ENCODE results near the gene DNAI1.

Gene DNAI1

DNA sequence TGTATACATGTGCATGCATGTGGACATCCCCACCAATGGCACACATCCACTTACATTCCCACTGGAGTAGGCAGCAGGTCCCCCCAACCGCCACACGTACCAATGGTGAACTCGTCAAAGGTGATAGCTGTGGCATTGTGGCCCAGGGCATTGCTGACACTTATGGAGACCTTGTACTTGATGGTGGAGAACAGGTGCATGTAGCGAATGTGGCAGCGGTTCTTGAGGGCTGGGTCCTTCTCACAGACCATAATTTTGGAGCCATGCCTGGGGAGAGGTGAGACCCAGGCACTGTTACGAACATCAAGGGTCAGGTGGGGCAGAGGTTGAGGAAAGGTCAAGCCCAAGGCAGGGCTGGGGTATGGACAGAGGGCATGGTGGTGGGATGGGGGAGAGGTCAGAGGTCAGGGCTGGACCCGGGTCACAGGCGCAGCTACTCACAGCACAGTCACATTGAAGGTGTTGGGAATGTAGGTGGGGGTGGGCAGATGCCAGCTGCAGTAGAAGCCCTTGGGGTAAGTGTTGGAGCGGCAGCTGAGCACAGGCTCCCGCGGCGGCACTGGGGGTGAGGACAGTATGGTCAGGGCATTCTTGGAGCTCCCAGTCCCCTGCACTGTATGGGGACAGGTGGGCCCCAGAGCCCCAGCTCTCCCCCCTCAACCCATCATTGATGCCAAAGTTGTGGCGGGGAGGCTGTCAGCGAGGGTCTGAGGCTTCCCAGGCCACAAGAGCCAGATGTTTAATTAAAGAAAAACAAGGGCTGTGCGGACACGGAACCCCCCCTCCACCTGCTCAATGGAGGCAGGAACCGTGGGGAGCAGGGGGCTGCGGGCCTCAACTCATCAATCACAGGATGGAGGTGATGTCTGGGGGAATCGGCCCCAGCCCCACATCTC, 99.1 kb downstream of the DNAI1 start:
- no peak for DNase-seq (ENCODE audit: low read depth in 2 of 2)

DNA sequence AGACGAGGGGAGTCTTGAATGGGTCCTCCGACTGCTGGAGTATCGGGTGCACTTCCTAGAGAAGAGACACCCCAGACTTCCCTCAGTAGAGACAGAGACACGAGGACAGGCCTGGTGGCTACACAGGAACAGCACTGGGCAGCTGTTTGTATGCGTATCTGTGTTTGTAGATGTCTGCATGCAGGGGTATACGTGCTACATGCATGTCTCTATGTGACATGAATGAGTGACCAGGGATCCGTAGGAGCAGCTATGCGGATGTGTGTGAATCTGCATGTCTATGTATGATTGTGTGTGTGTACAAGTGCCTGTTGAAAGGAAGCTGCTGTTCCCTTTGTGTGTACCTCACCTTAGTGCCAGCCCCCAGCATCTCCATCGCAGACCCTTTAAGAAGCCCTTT, 99.8 kb downstream of the DNAI1 start:
- DNase-seq (ENCODE audit: low read depth in 2 of 2), result no peak

DNA sequence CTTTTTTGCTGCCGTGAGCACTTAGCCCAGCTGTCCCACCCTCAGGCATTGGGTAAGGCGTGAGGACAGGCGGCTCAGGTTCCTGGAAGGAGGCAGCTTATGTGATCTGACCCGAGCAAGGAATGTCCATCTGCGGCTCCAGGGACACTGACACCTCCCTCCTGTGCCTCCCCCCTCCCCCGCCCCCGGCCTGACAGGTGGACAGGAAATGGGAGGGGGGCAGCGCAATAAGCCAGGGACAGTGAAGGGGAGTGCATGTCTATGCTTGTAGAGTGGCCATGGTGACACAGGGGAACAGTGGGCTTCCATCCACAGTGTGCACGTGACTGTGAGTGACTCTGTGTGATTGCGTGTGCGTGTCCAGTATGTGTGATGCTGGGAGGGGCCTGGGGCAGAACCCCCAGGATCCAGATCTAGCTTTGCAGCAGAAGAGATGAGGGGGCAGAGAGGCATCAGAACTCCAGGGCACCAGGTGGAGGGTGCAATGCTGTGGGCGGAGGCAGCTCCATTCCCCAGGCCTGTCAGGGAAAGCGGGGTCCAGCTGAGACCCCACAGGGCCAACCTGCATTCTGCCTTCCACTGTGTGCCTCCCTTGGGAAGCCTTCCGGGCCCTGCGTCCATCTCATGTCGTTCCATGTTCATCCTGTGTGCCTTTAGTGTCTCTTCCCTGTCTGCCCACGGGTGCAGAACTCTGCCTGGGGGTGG, 100.5 kb downstream of the DNAI1 start:
- no peak for DNase-seq (ENCODE audit: low read depth in 2 of 2)

DNA sequence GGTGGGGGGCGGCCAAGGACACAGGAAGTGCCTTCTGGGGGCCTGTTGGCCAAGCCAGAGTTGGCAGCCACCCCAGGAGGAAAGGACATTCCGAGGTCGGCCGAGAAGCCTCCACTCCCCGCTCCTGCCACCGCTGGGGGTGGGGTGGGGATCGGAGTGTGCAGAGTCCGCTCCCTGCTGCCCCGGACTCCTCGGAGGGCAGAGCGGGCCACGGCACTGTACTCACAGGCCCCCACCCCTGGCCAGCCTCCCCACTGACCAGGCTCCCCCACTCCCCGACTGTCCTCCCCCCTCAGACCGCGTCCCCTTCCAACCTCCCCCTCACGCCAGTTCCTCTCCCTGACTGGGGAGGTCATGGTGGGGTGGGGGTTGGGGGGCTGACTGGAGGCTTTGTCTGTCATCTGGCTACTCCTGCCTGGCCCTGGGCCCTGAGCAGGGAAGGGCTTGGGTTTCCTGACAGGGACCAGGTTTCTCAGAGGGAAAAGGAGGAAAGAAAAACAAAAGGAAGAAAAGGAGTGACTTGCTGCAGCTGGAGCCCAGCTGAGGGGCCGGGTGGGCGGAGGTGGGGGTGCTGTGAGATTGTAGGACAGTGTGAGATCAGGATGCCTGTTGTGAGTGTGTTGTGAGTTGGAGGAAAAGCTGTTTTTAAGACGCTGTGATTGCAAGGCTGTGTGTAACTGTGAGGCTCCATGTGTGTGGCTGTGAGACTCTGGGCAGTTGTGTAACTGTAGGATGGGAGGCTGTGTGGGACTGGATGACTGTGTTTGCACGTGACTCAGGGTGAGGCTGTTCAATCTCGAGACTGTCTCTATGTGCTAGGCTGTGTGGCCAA, 101.2 kb downstream of the DNAI1 start:
- no peak for DNase-seq (ENCODE audit: low read depth in 2 of 2)

DNA sequence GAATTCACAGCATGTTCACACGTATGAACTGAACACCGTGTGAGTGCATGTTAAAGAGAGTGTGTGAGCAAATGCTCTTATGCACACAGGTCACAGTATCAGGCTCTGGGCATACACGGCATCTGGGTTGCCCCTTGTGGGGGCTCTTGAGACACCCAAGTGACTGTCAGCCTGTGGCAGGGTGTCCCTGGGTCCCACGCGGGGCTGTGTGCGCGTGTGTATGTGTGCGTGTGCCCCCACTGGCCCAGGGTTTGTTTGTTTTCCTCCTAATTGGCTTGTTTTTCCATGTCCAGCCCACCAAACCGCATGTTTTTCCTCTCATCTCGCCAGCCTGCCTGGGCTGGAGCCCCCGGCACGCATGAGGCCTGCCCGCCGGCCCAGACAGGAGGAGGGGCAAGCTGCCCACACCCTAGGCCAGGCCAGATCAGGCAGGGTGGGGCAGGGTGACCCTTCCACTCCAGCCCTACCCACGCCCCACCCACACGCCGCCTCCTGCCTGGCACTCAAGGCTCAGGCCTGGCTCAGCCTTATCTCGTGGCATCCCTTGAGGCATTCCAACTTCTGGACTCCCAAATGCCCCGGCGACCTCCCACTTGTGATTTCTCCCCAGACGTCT, 102.1 kb downstream of the DNAI1 start:
- DNase-seq (ENCODE audit: low read depth in 2 of 2), result no peak

DNA sequence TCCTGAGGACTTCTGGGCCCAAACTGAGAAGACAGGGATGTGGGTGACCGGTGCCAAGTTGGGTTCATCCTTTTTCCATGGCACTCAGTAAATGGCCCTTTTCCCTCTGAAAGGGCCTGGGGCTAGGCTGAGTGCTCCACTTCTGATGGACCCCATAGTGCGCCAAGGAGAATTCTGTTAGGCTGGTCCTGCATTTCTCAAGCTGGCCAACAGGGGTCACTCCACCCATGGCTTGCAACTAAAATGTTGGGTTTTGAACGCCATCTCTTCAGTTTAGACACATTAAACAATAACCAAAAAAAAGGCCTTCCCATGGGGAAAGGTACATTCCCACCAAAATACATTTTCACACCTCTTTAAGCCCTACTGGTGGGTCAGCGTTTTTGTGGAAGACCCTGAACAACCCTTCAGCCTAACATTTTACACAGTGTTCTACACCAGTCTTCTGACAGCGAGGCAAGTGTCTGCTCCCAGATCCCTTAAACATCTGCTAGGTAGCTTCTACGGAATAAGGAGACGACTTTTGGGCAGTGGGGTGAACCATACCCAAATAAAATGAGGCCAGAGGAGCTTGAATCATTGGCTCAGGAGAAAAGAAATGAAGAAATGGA, 103.6 kb downstream of the DNAI1 start:
- DNase-seq (ENCODE audit: low read depth in 2 of 2), result peak; percentile 15 to 57

DNA sequence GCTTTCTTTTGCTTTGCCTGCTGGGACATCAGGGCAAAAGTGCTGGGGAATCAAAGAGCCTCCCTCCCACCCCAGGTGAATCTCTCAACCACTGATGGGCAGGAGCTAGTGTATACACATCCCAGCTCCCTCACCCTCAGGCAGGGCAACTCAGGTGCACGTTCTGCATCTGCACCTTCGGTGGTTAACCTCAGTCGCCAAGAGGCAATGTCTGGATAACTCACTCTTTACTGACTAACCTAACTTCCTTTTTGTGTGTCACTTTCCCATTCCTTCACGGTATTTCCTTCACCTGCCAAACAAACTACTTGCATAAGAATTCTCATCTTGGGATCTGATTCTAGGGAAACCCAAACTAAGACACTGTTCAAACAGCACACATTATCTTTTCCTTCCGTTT, 104.7 kb downstream of the DNAI1 start:
- no peak for DNase-seq (ENCODE audit: low read depth in 2 of 2)

DNA sequence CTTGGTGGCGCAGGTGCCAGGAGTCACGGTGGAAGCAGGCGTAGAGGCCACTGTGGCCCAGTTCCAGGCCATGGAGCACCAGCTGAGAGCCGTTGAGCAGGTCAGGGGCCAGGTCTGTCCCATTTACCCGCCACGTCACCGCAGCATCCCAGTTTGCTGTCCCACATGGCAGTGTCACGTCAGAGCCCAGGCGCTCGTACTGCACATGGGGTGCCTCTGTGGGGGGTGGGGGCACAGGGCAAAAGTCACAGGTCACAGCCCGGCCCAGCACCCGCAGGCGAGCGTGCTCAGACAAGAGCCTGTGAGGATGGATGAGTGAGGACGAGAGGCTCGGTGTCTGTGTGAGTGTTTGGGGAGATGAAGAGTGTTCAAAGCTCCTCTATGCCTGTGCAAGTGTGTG, 106.0 kb downstream of the DNAI1 start:
- DNase-seq (ENCODE audit: low read depth in 2 of 2), result no peak

DNA sequence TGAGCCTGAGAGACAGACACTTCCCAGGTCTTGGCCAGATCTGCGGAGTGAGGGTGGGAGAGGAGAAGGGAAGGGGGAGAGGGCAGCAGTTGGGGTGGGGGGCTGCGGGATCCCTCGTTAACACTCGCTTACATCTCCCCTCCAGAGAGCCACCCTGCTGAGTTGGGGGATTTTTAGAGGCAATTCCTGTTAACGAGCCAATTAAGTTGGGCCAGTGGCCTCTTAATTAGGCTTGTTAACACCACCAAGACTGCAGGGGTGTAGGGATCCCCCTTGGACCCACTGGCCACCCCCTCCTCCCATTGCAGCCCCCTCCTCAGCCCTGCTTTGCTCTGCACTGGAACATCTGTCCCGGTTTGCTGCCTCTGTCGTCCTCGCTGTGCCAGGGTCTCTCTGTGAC, 107.3 kb downstream of the DNAI1 start:
- no peak for DNase-seq (ENCODE audit: low read depth in 2 of 2)

DNA sequence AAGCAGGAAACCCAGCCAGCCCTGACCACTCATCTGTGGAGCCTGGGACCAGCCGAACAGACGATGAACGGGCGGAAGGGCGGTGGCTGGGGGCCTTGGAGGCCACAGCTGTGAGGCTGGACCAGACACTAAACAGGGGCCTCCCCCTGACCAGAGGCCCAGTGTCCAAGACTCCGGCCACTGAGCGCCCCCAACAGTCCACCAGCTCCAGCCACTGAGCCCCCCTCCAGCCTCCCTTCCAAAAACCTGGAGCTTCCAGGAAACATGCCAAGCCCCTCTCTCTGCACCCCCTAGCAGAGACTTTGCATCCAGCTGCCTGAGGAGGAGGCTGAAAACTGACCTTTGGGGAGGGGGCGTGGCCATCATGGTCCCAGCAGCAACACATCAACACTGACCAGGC, 107.7 kb downstream of the DNAI1 start:
- DNase-seq (ENCODE audit: low read depth in 2 of 2), result no peak

DNA sequence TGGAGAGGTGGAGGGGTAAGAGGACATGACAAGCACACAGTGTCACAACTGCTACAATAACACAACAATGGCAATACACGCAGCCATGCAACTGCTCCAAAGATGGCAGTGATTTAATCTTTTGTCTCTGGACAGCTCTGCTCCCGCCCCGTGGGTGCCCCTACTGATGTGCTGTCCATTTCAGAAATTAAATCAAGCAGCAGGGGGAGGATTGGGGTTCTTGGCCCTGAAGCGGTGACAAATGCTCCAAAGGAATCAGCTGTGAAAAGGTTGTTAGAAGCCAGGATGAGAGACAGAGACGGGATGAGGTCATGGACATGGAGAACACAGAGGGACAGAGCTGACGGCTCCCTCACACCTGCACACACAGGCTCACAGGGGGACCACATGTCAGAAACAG, 108.4 kb downstream of the DNAI1 start:
- DNase-seq (ENCODE audit: low read depth in 2 of 2), result no peak

DNA sequence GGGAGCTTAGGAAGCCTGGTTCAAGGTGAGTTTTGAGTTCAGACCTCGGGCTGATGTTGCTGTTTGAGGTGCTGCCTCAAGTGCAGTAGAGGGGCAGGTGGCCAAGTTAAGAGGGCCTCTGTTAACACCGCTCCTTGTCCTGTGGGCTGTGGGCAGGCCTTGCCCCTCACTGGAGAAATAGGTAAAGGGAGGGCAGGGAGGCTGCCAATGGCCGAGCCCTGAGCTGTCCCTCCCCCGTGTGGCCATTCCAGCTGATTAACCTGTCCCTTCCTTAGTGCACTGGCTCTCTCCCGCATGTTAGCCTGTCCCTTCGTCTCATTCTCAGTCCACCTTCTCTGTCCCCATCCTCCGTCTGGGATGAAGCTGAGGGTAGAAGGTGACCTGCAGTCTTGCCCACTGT, 109.5 kb downstream of the DNAI1 start:
- DNase-seq (ENCODE audit: low read depth in 2 of 2), result no peak

DNA sequence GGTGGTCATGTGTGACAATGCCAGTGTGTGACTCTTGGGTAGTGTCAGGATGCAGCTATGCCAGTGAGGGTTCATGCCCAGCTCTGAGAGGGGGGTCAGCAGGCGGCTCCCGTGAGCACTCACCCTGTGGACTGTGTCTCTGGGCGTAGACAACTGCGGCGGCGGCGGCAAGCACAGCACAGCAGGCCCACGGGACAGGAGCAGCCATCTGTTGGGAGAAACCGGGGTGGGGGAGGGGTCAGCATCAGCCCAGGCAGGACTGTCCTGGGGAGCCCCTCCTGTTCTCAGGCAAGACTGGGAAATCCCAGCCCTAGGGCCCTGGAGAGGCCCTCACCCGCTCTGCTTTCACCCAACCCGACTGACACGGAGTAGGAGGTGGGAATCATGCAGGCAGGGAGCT, 110.2 kb downstream of the DNAI1 start:
- DNase-seq (ENCODE audit: low read depth in 2 of 2), result no peak

DNA sequence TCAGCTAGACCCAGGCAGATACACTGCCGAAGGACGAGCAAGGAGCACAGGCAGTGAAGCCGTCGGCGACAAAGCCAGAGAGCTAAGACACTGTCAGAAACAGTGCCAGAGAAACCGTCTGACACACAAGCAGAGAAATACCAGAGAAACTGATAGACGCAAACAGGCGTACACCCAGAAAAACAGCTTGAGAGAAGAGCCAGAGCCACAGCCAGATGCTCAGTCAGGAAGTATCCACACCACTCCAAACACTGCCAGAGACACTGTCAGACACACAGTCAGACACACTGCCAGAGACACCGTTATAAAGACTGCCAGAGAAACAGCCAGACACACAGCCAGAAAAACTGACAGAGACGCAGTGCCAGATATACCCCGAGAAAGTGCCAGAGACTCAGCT, 111.8 kb downstream of the DNAI1 start:
- DNase-seq (ENCODE audit: low read depth in 2 of 2), result no peak

Measured in stimulated activated CD4-positive, alpha-beta T cell treated with anti-CD3 and anti-CD28 coated beads, Interleukin-4, amount 100 ng/mL, for 48 hours (primary cell).